Fibroblast of skin of right biceps (primary cell): ENCODE data around the gene PPP6R2.
"Not testable (repeated sequence)": the region's sequence is repeated elsewhere in the genome, so short reads cannot be mapped to it uniquely, and the experiment has no call there.

Experiments used
- DNase-seq: peaks from one replicate; pipeline ENCODE4 v3.0.0-alpha.2; 2013

The PPP6R2 gene

GRCh38 chr22:50318698-50319411, 24.3 kb upstream of the PPP6R2 start:
- DNase-seq = no peak

- DNase-seq = no peak
Measured at GRCh38 chr22:50319503-50319951, 23.6 kb upstream of the PPP6R2 start.

- DNase-seq = no peak
Measured at GRCh38 chr22:50320116-50320515, 23.0 kb upstream of the PPP6R2 start.

GRCh38 chr22:50320671-50321325, 22.3 kb upstream of the PPP6R2 start:
- DNase-seq = no peak

- DNase-seq = not testable (repeated sequence)
Measured at GRCh38 chr22:50322382-50323104, 20.6 kb upstream of the PPP6R2 start.

- DNase-seq = no peak
Measured at GRCh38 chr22:50323900-50324299, 19.2 kb upstream of the PPP6R2 start.

GRCh38 chr22:50325444-50326224, 17.5 kb upstream of the PPP6R2 start:
- no peak for DNase-seq

GRCh38 chr22:50326225-50326955, 16.7 kb upstream of the PPP6R2 start:
- no peak for DNase-seq

GRCh38 chr22:50326956-50327710, 16.0 kb upstream of the PPP6R2 start, which contains the start of gene DENND6B:
Gene DENND6B (minus strand): TSS chr22:50327012. CDS start chr22:50326988, 24 bp downstream.
- DNase-seq = peak; percentile 81

GRCh38 chr22:50327711-50328019, 15.5 kb upstream of the PPP6R2 start:
- no peak for DNase-seq

- DNase-seq = peak; percentile 64
Measured at GRCh38 chr22:50329236-50329635, 13.9 kb upstream of the PPP6R2 start.

GRCh38 chr22:50334433-50334832, 8.7 kb upstream of the PPP6R2 start:
- DNase-seq = not testable (repeated sequence)

GRCh38 chr22:50337262-50338041, 5.7 kb upstream of the PPP6R2 start:
- no peak for DNase-seq

- no peak for DNase-seq
Measured at GRCh38 chr22:50338042-50338573, 5.0 kb upstream of the PPP6R2 start.

- DNase-seq = no peak
Measured at GRCh38 chr22:50338860-50339462, 4.2 kb upstream of the PPP6R2 start.

GRCh38 chr22:50339945-50340879, 2.9 kb upstream of the PPP6R2 start:
- DNase-seq = peak; percentile 15

GRCh38 chr22:50341977-50342650, 1.0 kb upstream of the PPP6R2 start:
- peak; percentile 81 for DNase-seq

- no peak for DNase-seq
Measured at GRCh38 chr22:50343541-50343935, 411 bp downstream of the PPP6R2 start.
